ENCODE results near the gene BAZ1A. TPM values are rescaled to one million over a fixed set of nuclear protein-coding genes. Genes with fewer than 3 reads are reported as not detected.
A peak's percentile ranks its signal among the peaks of the same experiment; 100 is the strongest.

The BAZ1A gene
- total and polyA plus RNA-seq, 7 experiments from 2014 or later: 10.3 to 62.5 (median 49.8) TPM

DNA sequence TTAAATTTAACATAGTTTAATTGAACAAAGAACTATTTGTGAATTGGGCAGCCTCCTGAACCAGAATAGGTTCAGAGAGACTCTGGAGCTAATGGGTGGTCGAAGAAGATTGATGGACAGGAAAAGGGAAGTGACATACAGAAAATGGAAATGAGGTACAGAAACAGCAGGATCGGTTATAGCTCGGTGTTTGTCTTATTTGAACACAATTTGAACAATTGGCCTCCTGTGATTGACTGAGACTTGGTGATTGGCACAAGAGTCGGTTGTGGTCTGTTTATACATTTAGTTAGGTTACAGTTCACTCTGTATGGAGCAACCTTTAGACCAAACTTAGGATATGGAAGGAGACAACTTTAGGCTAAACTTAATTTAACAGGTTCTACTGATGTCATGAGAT is 142.4 kb downstream of the BAZ1A start:
- H3K36me3 ChIP-seq (ENCODE audit: control insufficient read depth in 2 of 3, insufficient read depth in 3 of 3, low read length in 3 of 3): no peaks in the 10 kb centered on the region
- no peaks in the 10 kb centered on the region for H3K4me1 ChIP-seq (ENCODE audit: control insufficient read depth in 2 of 2, insufficient read depth in 2 of 2, low read length in 2 of 2)
- ChIA-PET POLR2A (no interaction called here), CTCF (interaction anchor here (0.8 to 1.4 kb wide), 2 partner anchors 10 to 12 kb away, joined by 3 to 4 read pairs; no protein-coding TSS in a partner anchor)
- no peaks in the 10 kb centered on the region for H3K9me3 ChIP-seq (ENCODE audit: control insufficient read depth in 2 of 3, low read length in 3 of 3)
- H3K4me3 ChIP-seq (ENCODE audit: low read length): no peak overlapping the region
- H3K27me3 Mint-ChIP-seq: peaks cover 0 to 19% (median 3%) of the 10 kb centered on the region in 5 donors
- H3K4me3 Mint-ChIP-seq: no peak overlapping the region
- no peak for DNase-seq
- H3K27me3 ChIP-seq (ENCODE audit: control insufficient read depth in 2 of 2, insufficient read depth in 2 of 2, low read length in 2 of 2): no peaks in the 10 kb centered on the region
- no peaks in the 10 kb centered on the region for H3K36me3 Mint-ChIP-seq
- H3K27ac ChIP-seq (ENCODE audit: low read depth, low read length): no peak overlapping the region
- no peak for ATAC-seq
- peaks cover 0 to 5% (median 0%) of the 10 kb centered on the region in 11 donors for H3K9me3 Mint-ChIP-seq
- no peaks in the 10 kb centered on the region for H3K4me1 Mint-ChIP-seq
- intact Hi-C loops (cut with micrococcal nuclease): no loop called here
- H3K27ac Mint-ChIP-seq: no peak overlapping the region

DNA sequence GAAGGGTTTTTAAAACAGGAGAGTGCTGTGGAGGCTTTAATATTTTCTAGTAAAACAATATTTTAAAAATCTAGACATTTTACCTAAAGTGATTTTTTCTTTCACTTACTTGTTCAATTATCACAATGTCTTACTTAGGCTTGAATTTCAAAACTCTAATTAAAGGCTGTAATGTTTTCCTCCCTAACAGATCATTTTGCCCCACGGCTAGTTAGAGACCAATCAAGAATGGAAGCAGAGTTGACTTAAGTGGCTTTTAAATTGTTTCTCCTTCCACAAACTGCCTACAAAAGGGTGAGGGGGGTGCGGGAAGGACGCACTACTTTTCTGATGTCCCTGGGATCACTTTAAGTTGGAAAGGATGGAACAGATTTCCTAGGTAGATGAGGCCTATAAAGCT is 151.3 kb downstream of the BAZ1A start:
- Histone ChIP-seq H3K27ac (ENCODE audit: low read depth, low read length) (no peak overlapping the region), H3K4me1 (ENCODE audit: control insufficient read depth in 2 of 2, insufficient read depth in 2 of 2, low read length in 2 of 2) (no peaks in the 10 kb centered on the region), H3K4me3 (ENCODE audit: low read length) (no peak overlapping the region), H3K9me3 (ENCODE audit: control insufficient read depth in 2 of 3, low read length in 3 of 3) (no peaks in the 10 kb centered on the region), H3K36me3 (ENCODE audit: control insufficient read depth in 2 of 3, insufficient read depth in 3 of 3, low read length in 3 of 3) (no peaks in the 10 kb centered on the region), H3K27me3 (ENCODE audit: control insufficient read depth in 2 of 2, insufficient read depth in 2 of 2, low read length in 2 of 2) (no peaks in the 10 kb centered on the region)
- no peak overlapping the region for H3K27ac Mint-ChIP-seq
- POLR2A ChIA-PET: interaction anchor here (1.2 kb wide), 1 partner anchor 54 kb away, joined by 4 read pairs; no protein-coding TSS in a partner anchor
- H3K4me3 Mint-ChIP-seq: no peak overlapping the region
- H3K36me3 Mint-ChIP-seq: no peaks in the 10 kb centered on the region
- CTCF ChIA-PET: interaction anchor here (5.1 kb wide), 1 partner anchor 52 kb away, joined by 42 read pairs; no protein-coding TSS in a partner anchor
- peaks cover 0 to 17% (median 0%) of the 10 kb centered on the region in 5 donors for H3K27me3 Mint-ChIP-seq
- H3K4me1 Mint-ChIP-seq: peaks cover 0 to 7% (median 0%) of the 10 kb centered on the region in 7 donors
- DNase-seq (no peak), ATAC-seq (no peak)
- intact Hi-C loops (cut with micrococcal nuclease): loop anchor here (1.0 kb wide), 3 partner anchors 52 to 698 kb away; no protein-coding TSS in a partner anchor
- no peaks in the 10 kb centered on the region for H3K9me3 Mint-ChIP-seq

DNA sequence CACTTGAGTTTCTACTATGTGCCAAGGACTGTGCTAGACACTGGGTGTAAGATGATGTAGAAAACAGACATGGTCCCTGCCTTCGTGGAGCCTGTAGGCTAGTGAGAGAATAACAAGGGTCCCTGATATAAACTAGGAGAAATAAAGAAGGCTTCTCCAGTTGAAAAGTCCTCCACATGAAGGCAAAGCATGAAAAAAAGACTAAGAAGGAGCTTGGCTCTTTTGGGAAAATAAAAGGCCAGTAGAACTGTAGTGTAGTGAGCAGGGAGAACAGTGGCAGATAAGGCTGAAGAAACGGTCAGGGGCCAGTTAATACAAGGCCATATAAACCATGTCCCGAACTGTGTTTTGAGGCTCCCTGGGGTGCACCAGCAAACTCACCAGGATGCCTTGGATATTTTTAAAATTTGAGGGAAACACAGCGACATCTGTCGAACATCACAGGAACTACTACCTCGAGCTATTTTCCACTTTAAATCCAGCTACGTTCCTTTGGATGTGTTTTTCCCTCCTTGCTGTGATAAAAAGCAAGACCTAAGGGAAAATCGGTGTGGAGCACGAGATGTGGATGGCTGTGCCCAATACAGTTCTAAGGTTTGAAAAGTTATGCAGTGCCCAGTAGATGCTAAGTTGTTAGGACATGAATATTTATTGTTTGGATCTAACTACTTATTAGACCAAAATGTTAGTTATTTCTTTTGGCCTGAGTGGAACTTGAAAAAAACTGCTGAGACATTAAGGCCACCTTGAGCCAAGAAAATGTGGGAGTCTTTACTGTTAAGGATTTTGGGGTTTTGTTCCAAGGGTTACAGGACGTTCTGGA is 152.2 kb downstream of the BAZ1A start:
- Mint-ChIP-seq H3K4me3 (no peak overlapping the region), H3K4me1 (peaks cover 0 to 10% (median 0%) of the 10 kb centered on the region in 7 donors), H3K27me3 (peaks cover 0 to 24% (median 0%) of the 10 kb centered on the region in 5 donors), H3K36me3 (no peaks in the 10 kb centered on the region), H3K9me3 (no peaks in the 10 kb centered on the region), H3K27ac (peak overlapping the region in 1 of 9 donors; percentile 8)
- peak in 6 of 9 donors; percentile 21 to 54 (median 32) for DNase-seq
- Histone ChIP-seq H3K9me3 (ENCODE audit: control insufficient read depth in 2 of 3, low read length in 3 of 3) (no peaks in the 10 kb centered on the region), H3K4me3 (ENCODE audit: low read length) (no peak overlapping the region), H3K36me3 (ENCODE audit: control insufficient read depth in 2 of 3, insufficient read depth in 3 of 3, low read length in 3 of 3) (no peaks in the 10 kb centered on the region), H3K27me3 (ENCODE audit: control insufficient read depth in 2 of 2, insufficient read depth in 2 of 2, low read length in 2 of 2) (no peaks in the 10 kb centered on the region), H3K4me1 (ENCODE audit: control insufficient read depth in 2 of 2, insufficient read depth in 2 of 2, low read length in 2 of 2) (no peaks in the 10 kb centered on the region), H3K27ac (ENCODE audit: low read depth, low read length) (no peak overlapping the region)
- POLR2A ChIA-PET: interaction anchor here (0.6 to 1.2 kb wide), 3 partner anchors 11 to 14 kb away, joined by 3 to 4 read pairs (median 3); no protein-coding TSS in a partner anchor
- ATAC-seq: peak; percentile 66
- intact Hi-C loops (cut with micrococcal nuclease): loop anchor here (1.0 kb wide), 3 partner anchors 51 to 699 kb away; no protein-coding TSS in a partner anchor
- CTCF ChIA-PET: interaction anchor here (0.7 to 5.1 kb wide), 10 partner anchors 11 to 358 kb away, joined by 3 to 42 read pairs (median 3); no protein-coding TSS in a partner anchor

DNA sequence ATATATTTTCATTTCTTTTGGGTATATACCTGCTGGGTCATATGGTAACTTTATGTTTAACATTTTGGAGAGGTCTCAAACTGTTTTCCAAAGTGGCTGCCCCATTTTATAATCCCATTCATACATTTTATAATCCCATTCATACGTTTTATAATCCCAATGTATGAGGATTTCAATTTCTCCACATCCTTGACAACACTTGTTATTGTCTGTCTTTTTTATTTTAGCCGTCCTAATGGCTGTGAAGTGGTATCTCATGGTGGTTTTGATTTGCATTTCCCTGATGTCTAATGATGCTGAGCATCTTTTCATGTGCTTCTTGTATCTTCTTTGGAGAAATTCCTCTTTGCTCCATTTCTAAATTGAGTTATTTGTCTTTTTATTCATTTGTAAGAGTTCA is 154.0 kb downstream of the BAZ1A start:
- Histone ChIP-seq H3K4me3 (ENCODE audit: low read length) (no peak overlapping the region), H3K27ac (ENCODE audit: low read depth, low read length) (no peak overlapping the region), H3K36me3 (ENCODE audit: control insufficient read depth in 2 of 3, insufficient read depth in 3 of 3, low read length in 3 of 3) (no peaks in the 10 kb centered on the region), H3K4me1 (ENCODE audit: control insufficient read depth in 2 of 2, insufficient read depth in 2 of 2, low read length in 2 of 2) (no peaks in the 10 kb centered on the region), H3K27me3 (ENCODE audit: control insufficient read depth in 2 of 2, insufficient read depth in 2 of 2, low read length in 2 of 2) (no peaks in the 10 kb centered on the region), H3K9me3 (ENCODE audit: control insufficient read depth in 2 of 3, low read length in 3 of 3) (no peaks in the 10 kb centered on the region)
- Mint-ChIP-seq H3K4me1 (peaks cover 0 to 10% (median under 1%) of the 10 kb centered on the region in 7 donors), H3K36me3 (no peaks in the 10 kb centered on the region), H3K4me3 (no peak overlapping the region), H3K9me3 (no peaks in the 10 kb centered on the region), H3K27ac (no peak overlapping the region), H3K27me3 (peaks cover 0 to 32% (median 0%) of the 10 kb centered on the region in 5 donors)
- CTCF ChIA-PET: no interaction called here
- DNase-seq (no peak), ATAC-seq (no peak)
- intact Hi-C loops (cut with micrococcal nuclease): no loop called here
- POLR2A ChIA-PET: no interaction called here

DNA sequence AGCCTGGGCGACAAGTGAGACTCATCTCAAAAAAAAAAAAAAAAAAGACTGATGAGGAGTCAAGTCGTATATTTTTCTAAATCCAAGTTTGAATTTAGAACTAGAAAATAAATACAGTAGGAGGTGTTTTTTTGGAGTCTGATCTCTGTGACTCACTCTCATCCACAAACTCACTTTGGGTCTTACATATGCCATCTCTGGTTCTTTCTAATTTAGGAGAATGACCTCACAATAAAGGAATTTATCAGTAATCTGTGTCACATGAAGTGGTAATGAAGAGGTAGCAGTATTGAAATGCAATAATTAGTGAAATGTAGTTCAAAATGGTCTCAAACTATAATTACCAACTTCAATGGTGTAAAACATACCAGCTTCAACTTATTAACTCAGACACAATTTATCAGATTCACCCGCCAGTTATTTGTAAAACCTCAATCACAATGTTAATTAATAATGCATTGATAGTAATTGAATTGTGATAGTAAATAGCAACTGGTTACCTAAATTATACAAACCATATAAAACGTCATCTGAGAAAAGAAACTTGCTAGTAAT is 156.3 kb downstream of the BAZ1A start:
- H3K27ac Mint-ChIP-seq: no peak overlapping the region
- ChIA-PET POLR2A (no interaction called here), CTCF (interaction anchor here (2.3 kb wide), 1 partner anchor 46 kb away, joined by 6 read pairs; no protein-coding TSS in a partner anchor)
- no peaks in the 10 kb centered on the region for H3K36me3 Mint-ChIP-seq
- H3K9me3 Mint-ChIP-seq: no peaks in the 10 kb centered on the region
- H3K9me3 ChIP-seq (ENCODE audit: control insufficient read depth in 2 of 3, low read length in 3 of 3): no peaks in the 10 kb centered on the region
- H3K27me3 ChIP-seq (ENCODE audit: control insufficient read depth in 2 of 2, insufficient read depth in 2 of 2, low read length in 2 of 2): no peaks in the 10 kb centered on the region
- H3K27me3 Mint-ChIP-seq: peaks cover 0 to 32% (median 0%) of the 10 kb centered on the region in 5 donors
- intact Hi-C loops (cut with micrococcal nuclease): loop anchor here in 1 of 2 donors (10.0 kb wide), 1 partner anchor 184 kb away; the partner anchor contains the start of gene EAPP
- H3K4me1 Mint-ChIP-seq: peaks cover 0 to 25% (median 12%) of the 10 kb centered on the region in 7 donors
- H3K4me3 ChIP-seq (ENCODE audit: low read length): no peak overlapping the region
- H3K36me3 ChIP-seq (ENCODE audit: control insufficient read depth in 2 of 3, insufficient read depth in 3 of 3, low read length in 3 of 3): peaks cover 0 to 3% (median 0%) of the 10 kb centered on the region in 3 experiments
- no peak for ATAC-seq
- H3K4me1 ChIP-seq (ENCODE audit: control insufficient read depth in 2 of 2, insufficient read depth in 2 of 2, low read length in 2 of 2): no peaks in the 10 kb centered on the region
- no peak overlapping the region for H3K27ac ChIP-seq (ENCODE audit: low read depth, low read length)
- no peak overlapping the region for H3K4me3 Mint-ChIP-seq
- no peak for DNase-seq

- H3K4me3 Mint-ChIP-seq: peak overlapping the region; percentile 60 to 97 (median 83)
- intact Hi-C loops (cut with micrococcal nuclease): loop anchor here (2.0 to 10.0 kb wide), 5 partner anchors 22 to 332 kb away; partner anchors contain the start of genes EAPP (in 1 of the 2), FAM177A1 (in 1 of the 2) and SNX6 (in 1 of the 2)
- Histone ChIP-seq H3K36me3 (ENCODE audit: control insufficient read depth in 2 of 3, insufficient read depth in 3 of 3, low read length in 3 of 3) (peaks cover 0 to 3% (median 0%) of the 10 kb centered on the region in 3 experiments), H3K27ac (ENCODE audit: low read depth, low read length) (peak overlapping the region; percentile 93), H3K9me3 (ENCODE audit: control insufficient read depth in 2 of 3, low read length in 3 of 3) (no peaks in the 10 kb centered on the region), H3K4me3 (ENCODE audit: low read length) (peak overlapping the region; percentile 62), H3K27me3 (ENCODE audit: control insufficient read depth in 2 of 2, insufficient read depth in 2 of 2, low read length in 2 of 2) (no peaks in the 10 kb centered on the region), H3K4me1 (ENCODE audit: control insufficient read depth in 2 of 2, insufficient read depth in 2 of 2, low read length in 2 of 2) (peaks cover 4 to 6% of the 10 kb centered on the region in 2 donors)
- H3K27ac Mint-ChIP-seq: peak overlapping the region; percentile 29 to 88 (median 82)
- H3K9me3 Mint-ChIP-seq: no peaks in the 10 kb centered on the region
- peaks cover 0 to 5% (median 0%) of the 10 kb centered on the region in 5 donors for H3K36me3 Mint-ChIP-seq
- peak in 3 of 9 donors; percentile 19 to 37 (median 30) for DNase-seq
- CTCF ChIA-PET: no interaction called here
- H3K4me1 Mint-ChIP-seq: peaks cover 8 to 39% (median 27%) of the 10 kb centered on the region in 7 donors
- POLR2A ChIA-PET: interaction anchor here (0.6 to 1.1 kb wide), 4 partner anchors 26 to 688 kb away, joined by 3 to 4 read pairs (median 4); partner anchors contain the start of genes PPP2R3C and PRORP
- peak; percentile 29 for ATAC-seq
- H3K27me3 Mint-ChIP-seq: peaks cover 0 to 23% (median 0%) of the 10 kb centered on the region in 5 donors
Observed at GRCh38 chr14:34715127-34715863, 159.9 kb downstream of the BAZ1A start.

Data from naive thymus-derived CD4-positive, alpha-beta T cell (primary cell).